NCI-H748 (cell line): Measurements from ENCODE around the gene SF1.
A peak's percentile ranks its signal among the peaks of the same experiment; 100 is the strongest.

ENCODE experiments used
- DNase-seq: peaks from one replicate; lab custom pipeline; 2025; ENCODE audit not compliant: unreplicated experiment; lab: John Stamatoyannopoulos, UW

Gene SF1

DNA sequence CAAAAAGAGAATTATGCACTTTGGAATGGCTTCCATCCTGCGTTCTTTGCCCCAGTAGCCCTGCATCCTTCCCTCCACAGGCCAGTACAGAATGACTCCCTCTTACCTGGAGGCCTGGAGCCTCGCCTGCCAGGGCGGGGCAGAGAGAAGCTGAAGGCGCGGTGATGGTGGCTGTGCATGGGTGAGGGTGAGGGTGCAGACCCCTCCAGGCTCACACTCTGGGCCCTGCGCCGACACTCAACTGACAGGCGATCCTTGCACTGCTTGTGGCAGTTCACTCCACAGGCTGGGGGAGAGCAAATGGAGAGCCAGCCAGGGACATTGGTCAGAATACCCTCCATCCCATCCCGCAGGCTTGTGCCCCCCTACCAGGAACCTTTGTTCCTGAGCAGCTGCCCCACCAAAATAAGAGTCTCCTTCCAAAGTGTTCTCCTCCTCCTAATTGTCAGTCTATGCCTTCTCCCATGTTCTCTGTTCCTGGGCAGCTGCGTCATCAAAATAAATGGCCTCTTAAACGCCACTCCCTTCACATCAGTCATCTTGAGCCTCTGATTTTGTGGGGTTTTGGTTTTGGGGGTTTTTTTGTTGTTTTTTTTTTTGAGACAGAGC lies 49.5 kb downstream of the SF1 start:
- no peak for DNase-seq

DNA sequence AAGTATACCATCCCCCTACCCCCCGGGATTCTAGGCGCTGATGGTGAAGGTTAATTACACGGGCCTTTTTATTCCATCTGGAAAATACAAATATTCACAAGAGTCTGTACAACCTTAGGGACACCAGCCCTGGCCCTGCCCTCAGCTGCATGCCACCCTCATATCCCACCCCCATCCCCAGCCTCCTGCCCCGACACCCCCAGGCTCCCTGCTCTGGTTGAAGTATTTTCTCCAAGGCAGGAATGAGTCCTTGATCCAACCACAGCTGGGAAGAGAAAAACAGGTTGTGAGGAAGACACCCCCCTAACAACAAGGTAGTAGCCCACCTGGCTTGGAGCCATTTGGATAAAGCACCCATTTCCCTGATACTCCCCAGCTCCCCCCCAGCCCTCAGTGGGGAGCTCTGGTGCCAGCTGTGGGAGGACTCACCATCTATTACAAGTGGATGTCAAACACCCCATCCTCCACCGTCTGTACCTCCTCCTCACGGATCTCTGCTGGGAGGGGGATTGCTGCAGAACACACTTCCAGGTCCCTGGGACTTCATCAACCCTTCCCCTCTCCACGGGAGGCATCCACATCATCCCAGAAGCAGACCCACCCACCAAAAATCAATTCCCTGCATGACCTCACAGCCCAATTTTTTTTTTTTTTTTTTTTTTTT lies 51.3 kb downstream of the SF1 start:
- DNase-seq = no peak

DNA sequence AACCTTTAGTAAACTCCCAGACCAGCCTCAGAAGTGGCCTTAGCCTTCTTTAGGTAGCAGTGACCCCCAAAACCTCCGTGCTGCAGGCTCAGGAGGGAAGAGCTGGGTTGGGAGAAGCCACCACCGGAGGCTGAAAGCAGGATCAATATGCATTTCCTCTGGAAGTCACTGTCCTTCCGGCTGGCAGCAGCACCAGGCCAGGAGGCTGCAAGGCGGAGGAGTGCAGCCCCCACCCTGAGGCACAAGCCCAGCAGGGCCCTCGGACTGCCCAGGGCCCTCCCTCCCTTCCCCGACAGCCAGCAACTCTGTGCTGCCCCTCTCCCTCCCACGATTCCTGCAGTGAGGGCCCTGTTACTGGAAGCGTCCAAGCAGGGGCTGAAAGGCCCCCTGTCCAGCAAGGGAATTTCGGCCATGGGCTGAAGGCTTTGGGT lies 52.1 kb downstream of the SF1 start:
- no peak for DNase-seq

DNA sequence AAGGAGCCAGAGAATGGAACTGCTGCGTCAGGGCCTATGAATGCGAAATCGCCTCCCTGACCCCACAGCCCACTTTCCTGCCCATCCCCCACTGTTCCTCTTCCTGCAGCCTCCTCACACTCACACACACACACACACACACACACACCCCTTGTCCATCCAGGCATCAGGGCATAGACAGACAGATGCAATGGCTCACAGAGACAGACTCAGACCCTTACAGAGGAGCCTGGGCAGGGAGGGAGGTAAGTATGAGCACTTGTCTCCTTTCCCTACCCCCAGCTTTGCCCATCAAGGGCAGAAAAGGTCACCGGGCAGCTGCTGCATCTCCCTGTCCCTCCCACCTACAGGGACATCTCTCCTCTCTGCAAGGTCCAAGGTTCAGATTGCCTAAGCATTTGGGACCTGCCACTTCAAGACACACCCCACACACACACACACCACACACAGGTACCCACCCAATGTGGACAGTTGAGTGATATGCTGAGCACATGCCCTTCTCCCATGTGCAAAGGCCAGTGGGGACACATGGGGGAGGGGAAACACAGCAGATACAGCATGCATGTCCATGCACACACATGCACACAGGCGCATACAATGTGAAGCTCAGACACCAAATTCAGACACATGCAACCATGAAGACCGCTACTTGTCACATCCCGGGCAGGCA lies 53.3 kb downstream of the SF1 start:
- DNase-seq = no peak

DNA sequence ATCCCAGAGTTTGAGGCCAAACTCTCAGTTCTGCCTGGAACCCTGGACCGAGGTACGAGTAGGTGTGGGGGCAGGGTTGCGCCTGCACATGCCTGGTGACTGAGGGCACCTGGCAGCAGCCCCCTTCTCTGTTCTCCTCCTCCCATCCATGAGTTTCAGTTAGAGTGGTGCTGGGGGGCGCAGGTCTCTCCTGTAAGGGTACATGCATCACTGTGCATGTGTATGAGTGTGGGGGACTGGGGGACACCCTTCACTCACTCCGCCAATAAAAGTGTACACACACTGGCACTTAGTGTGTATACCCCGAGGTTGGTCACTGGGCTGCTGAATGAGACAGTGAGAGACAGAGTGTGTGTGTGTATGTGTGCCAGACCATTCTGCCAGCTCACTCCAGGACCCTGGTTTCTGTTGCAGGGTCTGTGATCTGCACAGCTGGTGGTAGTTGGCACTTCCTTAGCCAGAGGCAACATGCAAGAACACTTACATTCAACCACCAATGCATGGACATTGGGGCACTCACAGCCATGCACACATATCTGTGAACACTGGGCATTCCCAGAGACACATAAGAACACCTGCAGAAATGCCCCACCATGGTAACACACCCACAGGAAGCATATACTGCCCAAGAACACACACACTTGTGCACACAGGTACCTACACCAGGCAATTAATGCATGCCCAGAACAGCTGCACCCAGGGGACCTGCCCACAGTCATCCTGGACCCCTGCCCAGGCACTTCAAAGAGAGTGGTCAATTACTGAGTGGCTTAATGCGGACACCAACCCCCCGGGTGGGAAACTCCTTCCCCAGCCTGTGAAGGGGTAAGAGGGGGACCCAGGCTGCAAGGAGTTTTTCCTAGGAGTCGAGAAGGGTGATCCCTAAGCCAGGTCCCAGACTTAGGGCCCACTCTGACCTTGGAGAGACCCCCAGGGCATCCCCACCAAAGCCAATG lies 54.2 kb downstream of the SF1 start:
- no peak for DNase-seq

DNA sequence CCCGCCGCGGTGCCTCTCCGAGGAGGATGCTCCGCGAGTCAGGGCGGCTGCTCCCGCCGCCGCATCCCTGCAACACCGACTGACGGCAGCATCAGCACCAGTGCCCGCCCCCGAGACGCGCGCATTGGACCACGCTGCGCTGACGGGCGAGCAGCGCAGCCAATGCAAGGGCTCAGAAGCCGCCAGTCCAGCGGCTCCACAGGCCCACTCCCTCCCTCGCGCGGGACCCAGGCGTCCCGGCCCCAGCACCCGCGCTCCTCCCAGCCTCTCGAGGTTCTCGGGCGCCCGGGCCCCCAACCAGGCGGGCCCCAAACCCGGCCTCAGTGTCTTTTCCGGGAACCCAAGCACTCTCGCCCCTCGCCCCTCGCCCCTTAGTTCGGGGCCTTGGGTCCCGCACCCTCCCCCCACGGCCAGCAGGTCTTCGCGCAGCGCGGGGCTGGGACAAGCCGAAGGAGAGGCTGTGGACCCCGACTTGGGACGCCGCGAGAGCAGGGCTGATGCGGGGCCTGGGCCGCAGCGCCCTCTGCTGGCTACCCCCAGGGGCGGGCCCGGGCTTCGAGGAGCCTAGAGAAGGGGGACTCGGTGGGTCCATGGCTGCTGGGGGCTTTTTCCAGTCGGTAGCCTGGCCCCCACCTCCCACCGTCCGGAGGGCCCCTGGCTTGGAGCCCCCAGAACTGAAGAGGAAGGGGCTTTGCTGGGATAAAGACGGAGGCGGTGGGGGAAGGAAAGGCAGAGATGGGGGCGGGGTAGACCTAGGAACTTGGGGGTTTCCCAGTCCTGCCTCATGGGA lies 55.0 kb downstream of the SF1 start, which contains the start of gene NRXN2:
TSS of gene NRXN2 (minus strand) at position 81 of the 790 bp plus-strand sequence. CDS start 9,498 bp downstream, outside the sequence.
- DNase-seq = peak; percentile 94

DNA sequence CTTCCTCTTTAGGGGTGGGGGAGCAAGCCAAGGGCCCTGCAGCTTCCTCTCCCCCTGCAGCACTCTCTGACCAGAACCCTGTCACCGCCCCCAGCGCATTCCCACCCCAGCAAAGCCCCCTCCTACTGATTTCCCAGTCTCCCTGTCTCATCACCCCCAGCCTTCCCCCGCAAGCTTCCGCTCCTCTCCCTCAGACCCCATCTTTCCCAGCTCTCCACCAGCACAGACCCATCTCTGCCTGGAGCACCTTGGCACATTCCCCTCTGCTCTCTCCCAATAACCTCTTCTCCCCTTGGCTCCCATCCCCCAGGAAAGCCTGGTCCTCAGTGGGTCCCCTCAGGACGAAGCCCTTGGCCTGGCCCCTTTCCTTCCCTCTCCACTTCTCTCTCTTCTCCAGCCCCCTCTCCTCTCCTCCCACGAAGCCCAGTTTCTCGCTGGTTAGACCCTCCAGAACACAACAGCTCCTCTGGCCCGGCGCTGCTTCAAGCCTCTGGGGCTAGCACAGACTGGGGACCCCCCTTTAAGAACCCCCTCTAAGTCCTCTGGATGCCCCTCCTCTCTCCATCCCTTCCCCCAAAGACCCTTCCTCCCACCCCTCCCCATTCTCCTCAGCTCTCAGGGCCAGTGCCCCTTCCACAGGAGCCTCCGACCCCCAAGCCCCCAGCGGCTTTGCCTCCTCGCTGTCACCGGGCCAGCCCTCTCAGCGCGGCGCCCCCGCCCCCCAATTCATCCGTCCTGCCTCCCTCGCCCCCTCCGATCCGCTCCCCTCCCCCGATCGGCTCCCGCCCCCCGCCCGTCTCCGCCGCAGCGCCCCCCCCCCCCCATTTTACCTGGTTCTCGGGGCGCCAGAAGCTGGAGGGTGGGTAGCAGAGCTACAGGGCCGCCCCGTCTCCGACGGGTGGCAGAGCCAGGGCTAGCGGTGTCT lies 55.9 kb downstream of the SF1 start:
- no peak for DNase-seq

DNA sequence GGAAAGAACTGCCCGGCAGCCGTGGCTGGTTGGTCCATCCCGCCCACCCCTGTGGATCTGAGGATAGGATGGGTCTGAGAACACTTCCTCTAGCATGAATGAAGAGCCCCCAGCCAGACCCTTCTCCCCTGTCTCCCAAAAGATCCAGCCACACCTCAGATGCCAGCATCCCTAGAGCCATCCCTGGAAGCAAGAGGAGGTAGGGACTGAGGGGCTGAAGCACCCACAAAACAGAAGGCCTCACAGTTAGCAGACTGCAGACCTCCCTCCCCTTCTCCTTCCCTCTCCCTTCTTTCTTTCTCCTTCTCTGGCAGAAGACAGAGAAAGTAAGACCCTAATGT lies 57.0 kb downstream of the SF1 start:
- DNase-seq = no peak

DNA sequence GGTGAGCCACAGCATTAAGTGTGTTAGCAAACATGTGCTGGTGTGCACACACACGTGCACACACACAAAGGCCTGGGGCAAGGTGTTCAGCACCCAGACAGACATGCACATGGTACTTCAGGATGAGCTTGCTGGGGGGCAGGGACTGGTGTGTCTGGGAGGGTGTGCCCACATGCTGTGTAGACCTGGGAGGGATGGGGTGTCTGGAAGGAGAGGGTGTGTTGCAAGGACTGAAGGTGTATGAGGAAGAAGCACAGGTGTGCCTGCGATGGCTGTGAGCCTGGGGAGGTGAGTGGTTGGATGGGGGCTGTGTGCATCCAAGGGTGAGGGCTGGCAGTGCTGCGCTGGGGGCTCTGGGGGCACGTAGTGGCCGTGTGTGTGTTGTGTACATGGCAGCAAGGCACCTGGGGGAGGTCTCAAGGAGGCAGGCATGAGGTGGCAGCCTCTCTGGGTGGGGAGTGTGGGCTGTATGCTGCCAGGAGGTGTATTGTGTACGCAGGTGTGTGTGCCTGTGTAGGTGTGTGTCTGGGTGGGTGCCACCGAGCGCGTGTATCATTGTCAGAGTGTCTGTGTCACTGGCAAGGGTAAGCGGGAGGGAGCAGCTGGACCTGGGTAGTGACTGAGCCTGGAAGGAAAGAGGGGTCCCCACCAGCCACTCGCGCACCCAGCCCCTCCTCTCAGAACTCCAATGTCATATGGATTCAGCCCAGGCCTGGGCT lies 57.5 kb downstream of the SF1 start:
- no peak for DNase-seq

DNA sequence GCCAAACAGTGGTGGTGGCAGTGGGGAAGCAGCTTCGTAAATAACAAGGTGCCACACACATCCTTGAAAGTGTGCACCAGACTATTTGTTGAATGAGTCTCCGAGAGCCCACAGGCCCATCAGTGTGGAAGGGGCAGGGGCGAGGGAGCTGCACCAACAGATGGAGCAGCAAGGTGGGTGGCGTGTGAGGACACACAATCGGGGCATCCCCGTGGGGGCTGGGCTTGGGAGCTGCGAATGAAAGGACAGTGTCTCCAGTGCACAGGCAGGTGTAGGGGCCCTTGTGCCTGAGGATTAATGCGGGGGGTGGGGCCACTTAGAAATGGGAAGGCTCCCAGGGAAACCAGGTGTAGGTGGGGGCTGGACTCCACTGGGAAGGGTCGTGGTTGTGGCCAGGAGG lies 58.2 kb downstream of the SF1 start:
- no peak for DNase-seq

DNA sequence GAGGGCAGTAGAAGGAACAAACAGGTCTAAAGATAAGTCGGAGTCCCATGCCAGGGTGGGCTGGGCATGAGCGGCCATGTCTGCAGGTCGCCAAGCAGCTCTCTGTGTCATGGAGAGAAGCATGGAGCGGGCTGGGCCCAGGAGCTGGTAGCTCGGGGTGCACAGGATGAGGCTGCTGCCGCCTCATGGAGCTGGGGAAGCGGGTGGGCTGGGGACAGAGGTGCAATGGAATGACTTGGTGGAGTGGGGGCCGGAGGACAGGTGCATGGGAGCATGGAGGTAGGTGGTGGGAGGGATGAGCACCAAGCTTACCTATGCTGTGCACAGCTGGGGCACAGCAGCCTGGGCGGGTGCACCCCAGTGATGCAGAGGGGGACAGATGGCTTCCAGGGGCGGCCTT lies 58.9 kb downstream of the SF1 start:
- DNase-seq = no peak

DNA sequence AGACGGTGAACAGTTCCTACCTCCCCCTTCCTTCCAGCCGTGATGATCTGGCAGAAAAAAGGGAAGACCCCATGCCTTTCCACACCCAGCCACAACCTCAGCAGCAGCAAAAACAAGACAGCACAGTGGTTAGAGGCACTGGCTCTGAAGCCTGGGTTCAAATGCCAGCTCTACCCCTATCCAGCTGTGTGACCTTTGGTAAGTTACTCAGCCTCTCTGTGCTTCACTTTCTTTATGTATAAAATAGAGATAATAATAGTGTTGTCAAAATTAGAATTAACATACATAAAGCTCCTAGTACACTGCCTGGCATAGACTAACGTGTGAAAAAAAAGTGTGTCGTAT lies 59.6 kb downstream of the SF1 start:
- DNase-seq = no peak

DNA sequence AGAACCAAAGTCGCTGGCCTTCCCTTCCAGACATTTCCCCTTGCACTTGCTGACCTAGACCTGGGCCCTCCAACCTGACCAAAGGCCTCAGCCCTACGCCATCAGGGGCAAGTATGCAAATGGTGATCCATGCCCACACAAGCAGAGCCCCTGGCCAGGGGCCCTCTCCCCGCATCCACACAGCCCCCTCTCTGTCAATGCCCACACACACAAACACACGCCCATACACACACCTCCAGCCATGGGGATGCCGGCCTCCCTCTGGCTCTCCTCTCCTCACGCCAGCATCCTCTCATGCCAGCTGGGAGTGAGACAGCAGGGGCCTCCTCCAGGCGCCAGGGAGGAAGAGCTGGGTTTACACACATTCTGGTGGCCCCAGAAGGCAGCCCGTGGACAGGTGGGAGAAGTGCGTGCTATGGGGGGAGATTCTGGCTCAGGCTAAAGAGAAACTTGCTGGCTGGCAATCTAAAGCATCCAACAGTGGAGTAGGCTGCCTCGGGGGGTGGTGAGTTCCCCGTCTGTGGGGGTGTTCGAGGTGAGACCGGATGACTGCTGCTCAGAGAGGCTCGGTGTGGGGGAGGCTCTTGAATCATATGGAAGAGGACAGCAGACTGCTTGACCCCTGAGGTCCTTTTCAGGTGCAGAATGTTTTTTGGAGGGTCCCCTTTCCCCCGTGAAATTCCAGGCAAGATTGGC lies 60.1 kb downstream of the SF1 start:
- no peak for DNase-seq

DNA sequence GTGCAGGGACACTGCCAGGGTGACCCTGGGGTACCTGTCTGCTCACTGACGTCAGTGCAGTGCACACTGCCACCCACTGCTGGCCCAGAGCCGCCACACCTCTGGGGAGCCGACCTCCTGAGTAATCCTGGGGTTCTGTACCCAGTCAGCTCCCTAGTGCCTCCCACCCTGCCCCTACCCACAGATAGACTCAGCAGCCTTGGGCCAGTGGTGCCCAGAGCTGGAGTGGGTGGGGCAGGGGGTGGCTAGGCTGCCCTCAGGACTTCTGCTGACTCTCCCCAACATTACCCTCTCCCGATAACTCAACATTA lies 61.1 kb downstream of the SF1 start:
- no peak for DNase-seq

DNA sequence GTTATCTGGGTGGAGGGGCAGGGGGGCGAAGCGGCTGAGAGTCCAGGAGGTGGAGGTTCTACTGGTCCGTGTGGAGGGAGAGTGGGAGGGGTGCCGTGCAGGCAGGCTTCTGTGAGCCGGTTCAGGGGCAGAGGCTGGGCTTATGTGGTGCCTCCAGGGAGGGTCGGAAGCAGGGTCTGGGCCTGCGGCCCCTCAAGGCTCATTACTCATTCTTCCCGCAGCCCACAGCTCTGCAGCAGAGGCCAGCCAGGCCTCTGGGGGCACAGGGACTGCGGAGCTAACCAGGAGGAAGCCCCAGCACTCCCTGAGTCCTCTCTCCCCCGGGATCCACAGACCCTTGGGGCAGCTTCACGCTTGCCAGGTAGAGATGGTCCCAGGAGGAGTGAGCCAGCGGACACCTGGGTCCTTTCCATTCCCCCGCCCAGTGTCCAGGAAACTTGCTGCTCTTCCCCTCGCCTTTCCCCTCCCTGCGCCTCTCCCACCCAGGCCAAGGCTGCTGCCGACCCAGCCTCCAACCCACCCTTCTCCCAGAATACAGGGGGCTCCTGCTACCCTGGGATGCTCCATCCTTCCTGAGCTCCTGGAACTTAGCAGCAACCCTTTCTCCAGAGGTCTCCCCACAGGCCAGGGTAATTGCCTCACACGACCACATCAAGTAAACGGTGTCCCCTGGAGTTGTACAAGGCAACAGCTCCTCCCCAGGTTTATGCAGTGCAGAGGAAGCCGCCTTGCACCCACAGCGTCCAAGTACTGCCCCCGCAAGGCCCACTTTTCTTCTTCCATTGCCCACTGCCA lies 61.7 kb downstream of the SF1 start:
- no peak for DNase-seq

DNA sequence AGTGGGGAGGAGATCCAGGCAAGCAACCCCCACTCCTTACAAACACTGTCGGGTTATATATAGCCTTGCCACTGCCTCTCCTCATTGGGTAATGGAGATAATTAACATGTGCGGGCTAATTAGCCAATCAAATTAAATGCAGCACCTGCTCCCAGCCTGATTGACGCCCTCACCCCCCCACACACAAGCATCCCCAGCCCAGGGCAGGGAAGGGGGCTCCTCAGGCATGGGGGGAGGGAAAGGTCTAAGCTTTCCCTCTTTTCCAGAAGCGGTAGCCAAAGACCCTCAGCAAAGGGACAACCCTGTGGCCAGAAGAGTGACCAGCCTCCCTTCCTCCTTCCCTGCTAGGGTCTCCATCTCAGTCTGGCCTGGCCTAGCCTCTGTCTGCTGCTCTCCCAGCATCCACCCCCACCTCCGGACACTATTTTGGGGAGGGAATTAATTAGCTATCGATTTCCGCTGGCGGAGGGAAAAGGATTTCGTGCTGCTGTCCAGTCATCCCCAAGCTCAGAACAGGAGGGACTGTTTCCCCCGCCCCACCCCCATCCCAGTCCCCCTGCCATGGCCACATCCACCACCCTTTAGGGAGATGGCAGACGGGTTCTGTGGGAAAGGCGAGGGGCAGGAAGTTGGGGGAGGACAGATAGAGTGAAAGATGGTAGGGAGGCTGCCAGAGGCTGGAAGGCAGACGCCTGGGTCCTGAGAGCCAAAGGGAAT lies 62.4 kb downstream of the SF1 start:
- no peak for DNase-seq

DNA sequence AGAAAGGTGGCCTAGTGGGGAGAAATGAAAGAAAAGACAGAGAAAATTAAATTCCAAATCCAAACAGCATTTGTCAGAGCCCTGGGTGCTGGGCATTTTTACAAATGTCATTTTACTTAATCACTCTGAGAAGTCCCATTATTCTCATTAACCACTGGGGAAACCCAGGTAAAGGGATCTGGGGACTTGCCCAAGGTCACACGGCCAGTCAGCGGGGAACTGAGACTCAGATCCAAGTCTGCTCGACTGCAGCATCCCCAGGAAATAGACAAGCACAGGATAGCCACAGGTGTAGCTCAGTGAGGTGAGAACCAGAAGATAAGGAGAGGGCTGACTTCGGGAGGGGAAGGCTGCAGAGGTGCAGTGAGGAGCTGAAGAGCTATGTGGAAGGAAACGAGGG lies 63.2 kb downstream of the SF1 start:
- DNase-seq = no peak
